Choroid plexus epithelial cell (primary cell): ENCODE measurements around the gene BCL2.

Experiments
- DNase-seq: peaks from one replicate; pipeline ENCODE4 v3.0.0-alpha.2; 2010; ENCODE audit warnings: low read depth
- H3K4me3 ChIP-seq: 2 replicates; pipeline ENCODE4 v1.5.1; 2011; ENCODE audit warnings: low read depth, mild to moderate bottlenecking, control low read depth, low read length, moderate library complexity
- CTCF ChIP-seq: conservative IDR thresholded peaks from 2 replicates; pipeline ENCODE4 v1.5.1; 2011; ENCODE audit warnings: low read depth, mild to moderate bottlenecking, control low read depth, inconsistent platforms, low read length, moderate library complexity

The BCL2 gene

GRCh38 chr18:63247506-63247905, 72.1 kb downstream of the BCL2 start:
- TF ChIP-seq CTCF = no peak
- H3K4me3 ChIP-seq = no peak overlapping the region
- DNase-seq = no peak

- no peak for TF ChIP-seq CTCF
- no peak for DNase-seq
These were observed 74.0 kb downstream of the BCL2 start for GRCh38 chr18:63245600-63245999.

GRCh38 chr18:63244607-63245006, 75.0 kb downstream of the BCL2 start:
- H3K4me3 ChIP-seq = no peak overlapping the region
- no peak for TF ChIP-seq CTCF
- DNase-seq = no peak

More at GRCh38 chr18:63245600-63245999, 74.0 kb downstream of the BCL2 start:
- H3K4me3 ChIP-seq = no peak overlapping the region

- no peak overlapping the region for H3K4me3 ChIP-seq
- no peak for TF ChIP-seq CTCF
These were observed 77.8 kb downstream of the BCL2 start for GRCh38 chr18:63241760-63242159.

GRCh38 chr18:63241317-63241712, 78.3 kb downstream of the BCL2 start:
- H3K4me3 ChIP-seq = no peak overlapping the region
- DNase-seq = no peak
- no peak for TF ChIP-seq CTCF

More at GRCh38 chr18:63241760-63242159, 77.8 kb downstream of the BCL2 start:
- no peak for DNase-seq

- DNase-seq = no peak
- no peak overlapping the region for H3K4me3 ChIP-seq
- no peak for TF ChIP-seq CTCF
These were observed 78.8 kb downstream of the BCL2 start for GRCh38 chr18:63240531-63241316.

DNA sequence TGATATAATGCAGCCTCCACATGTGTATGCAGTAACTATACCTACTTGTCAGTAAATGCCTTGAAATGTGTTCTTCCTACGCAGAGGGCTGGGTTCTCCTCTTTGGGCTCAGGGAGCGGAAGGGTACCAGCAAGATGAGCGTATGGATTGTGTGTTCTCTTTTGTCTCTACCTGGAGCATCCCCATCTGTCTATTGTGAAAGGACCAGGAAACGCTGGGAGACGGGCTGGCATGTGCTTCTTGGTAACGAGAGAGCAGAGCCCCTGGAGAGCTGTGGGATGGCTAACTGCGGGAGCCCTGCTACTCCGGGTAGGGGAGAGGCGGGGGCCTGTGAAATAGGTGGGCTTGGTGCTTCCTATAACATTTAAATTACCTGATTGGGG, 80.9 kb downstream of the BCL2 start:
- TF ChIP-seq CTCF = no peak
- H3K4me3 ChIP-seq = no peak overlapping the region
- no peak for DNase-seq
